Measurements from ENCODE around the gene PRKCH. TPM values are rescaled to one million over a fixed set of nuclear protein-coding genes. Genes with fewer than 3 reads are reported as not detected.

Gene PRKCH
- total RNA-seq, 1 experiment from 2014 or later: 170 TPM

GRCh38 chr14:61438497-61438859 lies 117.1 kb downstream of the PRKCH start:
- no peaks in the 10 kb centered on the region for H3K27me3 ChIP-seq (ENCODE audit: low read length)
- no peak for TF ChIP-seq CTCF (conservative IDR thresholded peaks at IDR 0.05; ENCODE audit: low read depth, low read length)
- no peak for TF ChIP-seq EZH2phosphoT487 (IDR thresholded peaks at IDR 0.05; ENCODE audit: borderline replicate concordance, low read length)
- TF ChIP-seq EZH2 (IDR thresholded peaks at IDR 0.05; ENCODE audit: low read length, unreplicated experiment): no peak
- H3K4me1 ChIP-seq (ENCODE audit: insufficient read depth, low read length): peaks cover 32% of the 10 kb centered on the region
- peak overlapping the region; percentile 79 for H3K4me2 ChIP-seq (ENCODE audit: low read length)
- no peaks in the 10 kb centered on the region for H3K36me3 ChIP-seq (ENCODE audit: low read depth, low read length)
- ATAC-seq (peak; percentile 52), DNase-seq (no peak)
- H2AFZ ChIP-seq (ENCODE audit: low read length): peak overlapping the region; percentile 44
- H3K27ac ChIP-seq (ENCODE audit: low read length): peak overlapping the region; percentile 76
- ChIA-PET POLR2A (ENCODE audit: unreplicated experiment) (interaction anchor here (0.6 to 0.7 kb wide), 2 partner anchors 18 to 89 kb away, joined by 3 read pairs; no protein-coding TSS in a partner anchor), CTCF (interaction anchor here (0.7 kb wide), 1 partner anchor 23 kb away, joined by 5 read pairs; no protein-coding TSS in a partner anchor)
- H3K9me2 ChIP-seq (replicated peaks; ENCODE audit: low read length): no peaks in the 10 kb centered on the region
- no TSS peak for BruUV-seq (replicated peaks)
- peak overlapping the region; percentile 48; the same call in 1 of the 2 replicates for H3K4me3 ChIP-seq (ENCODE audit: low read length)
- peak overlapping the region; percentile 38; the same call in 1 of the 2 replicates for H3K9ac ChIP-seq (ENCODE audit: low read length)
- intact Hi-C loops (cut with micrococcal nuclease): loop anchor here (2.0 to 5.0 kb wide), 2 partner anchors 116 to 141 kb away; no protein-coding TSS in a partner anchor
- H3F3A ChIP-seq (ENCODE audit: low read length, unreplicated experiment): no peaks in the 10 kb centered on the region
- no peaks in the 10 kb centered on the region for H4K20me1 ChIP-seq (ENCODE audit: low read length)
- H3K79me2 ChIP-seq (ENCODE audit: low read length): no peaks in the 10 kb centered on the region
- no peaks in the 10 kb centered on the region for H3K9me3 ChIP-seq (ENCODE audit: low read length)

GRCh38 chr14:61438860-61439765 lies 117.7 kb downstream of the PRKCH start:
- peak; percentile 89 for ATAC-seq

More at GRCh38 chr14:61438860-61439765, 117.7 kb downstream of the PRKCH start:
- DNase-seq: peak; percentile 96
- peaks cover 32% of the 10 kb centered on the region for H3K4me1 ChIP-seq (ENCODE audit: insufficient read depth, low read length)
- H3K9ac ChIP-seq (ENCODE audit: low read length): peak overlapping the region; percentile 38
- TF ChIP-seq EZH2phosphoT487 (IDR thresholded peaks at IDR 0.05; ENCODE audit: borderline replicate concordance, low read length) (no peak), CTCF (conservative IDR thresholded peaks at IDR 0.05; ENCODE audit: low read depth, low read length) (no peak), EZH2 (IDR thresholded peaks at IDR 0.05; ENCODE audit: low read length, unreplicated experiment) (no peak)
- H3K9me2 ChIP-seq (replicated peaks; ENCODE audit: low read length): no peaks in the 10 kb centered on the region
- H3K36me3 ChIP-seq (ENCODE audit: low read depth, low read length): no peaks in the 10 kb centered on the region
- BruUV-seq (replicated peaks): TSS peak; percentile 26
- no peaks in the 10 kb centered on the region for H3K9me3 ChIP-seq (ENCODE audit: low read length)
- CTCF ChIA-PET: interaction anchor here (0.7 kb wide), 1 partner anchor 22 kb away, joined by 5 read pairs; no protein-coding TSS in a partner anchor
- H3K4me2 ChIP-seq (ENCODE audit: low read length): peak overlapping the region; percentile 79
- POLR2A ChIA-PET (ENCODE audit: unreplicated experiment): interaction anchor here (0.6 to 0.7 kb wide), 3 partner anchors 18 to 324 kb away, joined by 3 read pairs; no protein-coding TSS in a partner anchor
- peak overlapping the region; percentile 76 for H3K27ac ChIP-seq (ENCODE audit: low read length)
- no peaks in the 10 kb centered on the region for H3K27me3 ChIP-seq (ENCODE audit: low read length)
- no peaks in the 10 kb centered on the region for H4K20me1 ChIP-seq (ENCODE audit: low read length)
- intact Hi-C loops (cut with micrococcal nuclease): loop anchor here (1.0 to 5.0 kb wide), 3 partner anchors 51 to 142 kb away; no protein-coding TSS in a partner anchor
- no peaks in the 10 kb centered on the region for H3K79me2 ChIP-seq (ENCODE audit: low read length)
- peak overlapping the region; percentile 48 for H3K4me3 ChIP-seq (ENCODE audit: low read length)
- peak overlapping the region; percentile 44 for H2AFZ ChIP-seq (ENCODE audit: low read length)
- no peaks in the 10 kb centered on the region for H3F3A ChIP-seq (ENCODE audit: low read length, unreplicated experiment)
